Measurements from ENCODE around the gene HAVCR1.

HAVCR1 gene

GRCh38 chr5:157024208-157024959, 34.5 kb downstream of the HAVCR1 start:
- Histone ChIP-seq H3K4me3 (ENCODE audit: low read depth, low read length) (no peak overlapping the region), H3K4me1 (ENCODE audit: control insufficient read depth, insufficient read depth, low read length) (no peaks in the 10 kb centered on the region), H3K9me3 (ENCODE audit: control insufficient read depth, insufficient read depth, low read depth, low read length) (no peaks in the 10 kb centered on the region), H3K36me3 (ENCODE audit: control insufficient read depth in 2 of 2, insufficient read depth in 1 of 2, low read length in 2 of 2) (no peaks in the 10 kb centered on the region), H3K27ac (ENCODE audit: extremely low read depth, low read depth, low read length) (no peak overlapping the region)
- no peak for TF ChIP-seq ZNF362 (tag by site-specific recombination; IDR thresholded peaks at IDR 0.05)
- no peak for TF ChIP-seq KLF9 (tag by site-specific recombination; IDR thresholded peaks at IDR 0.05; ENCODE audit: low read depth)
- no peak for TF ChIP-seq ZNF677 (tag by site-specific recombination; IDR thresholded peaks at IDR 0.05)
- no peak for TF ChIP-seq ZNF10 (tag by site-specific recombination; IDR thresholded peaks at IDR 0.05)
- TF ChIP-seq ZNF692 (tag by site-specific recombination; IDR thresholded peaks at IDR 0.05): no peak
- no peak for TF ChIP-seq OVOL3 (tag by site-specific recombination; IDR thresholded peaks at IDR 0.05)
- TF ChIP-seq ZNF555 (tag by site-specific recombination; conservative IDR thresholded peaks at IDR 0.05): no peak
- TF ChIP-seq ZBTB7A (tag by site-specific recombination; IDR thresholded peaks at IDR 0.05; ENCODE audit: low read depth): no peak
- no peak for TF ChIP-seq ZNF785 (tag by site-specific recombination; IDR thresholded peaks at IDR 0.05)
- no peak for TF ChIP-seq ZNF26 (tag by site-specific recombination; IDR thresholded peaks at IDR 0.05)
- no peak for TF ChIP-seq ZNF239 (tag by site-specific recombination; IDR thresholded peaks at IDR 0.05)
- TF ChIP-seq ZSCAN23 (tag by site-specific recombination; IDR thresholded peaks at IDR 0.05): no peak
- TF ChIP-seq PRDM10 (tag by site-specific recombination; IDR thresholded peaks at IDR 0.05): no peak
- CTCF ChIA-PET: interaction anchor here (0.6 kb wide), 1 partner anchor 136 kb away, joined by 6 read pairs; no protein-coding TSS in a partner anchor
- POLR2A ChIA-PET: no interaction called here

GRCh38 chr5:157022024-157022423, 36.9 kb downstream of the HAVCR1 start:
- POLR2A ChIA-PET: interaction anchor here (0.6 kb wide), 1 partner anchor 14 kb away, joined by 3 read pairs; no protein-coding TSS in a partner anchor
- H3K4me3 ChIP-seq (ENCODE audit: low read depth, low read length): no peak overlapping the region
- H3K4me1 ChIP-seq (ENCODE audit: control insufficient read depth, insufficient read depth, low read length): no peaks in the 10 kb centered on the region
- CTCF ChIA-PET: no interaction called here
- no peaks in the 10 kb centered on the region for H3K9me3 ChIP-seq (ENCODE audit: control insufficient read depth, insufficient read depth, low read depth, low read length)
- no peaks in the 10 kb centered on the region for H3K36me3 ChIP-seq (ENCODE audit: control insufficient read depth in 2 of 2, insufficient read depth in 1 of 2, low read length in 2 of 2)
- TF ChIP-seq ZNF350 (tag by site-specific recombination; IDR thresholded peaks at IDR 0.05): no peak
- TF ChIP-seq ZNF629 (tag by site-specific recombination; IDR thresholded peaks at IDR 0.05): no peak
- TF ChIP-seq ZNF280C (tag by site-specific recombination; IDR thresholded peaks at IDR 0.05): no peak
- no peak for TF ChIP-seq ZNF24 (tag by site-specific recombination; IDR thresholded peaks at IDR 0.05)
- TF ChIP-seq BCL11A (tag by site-specific recombination; IDR thresholded peaks at IDR 0.05; ENCODE audit: low read depth): no peak
- TF ChIP-seq ZNF274 (IDR thresholded peaks at IDR 0.05; ENCODE audit: low read length): no peak
- TF ChIP-seq ZNF274 (tag by site-specific recombination; IDR thresholded peaks at IDR 0.05; ENCODE audit: borderline replicate concordance): no peak
- TF ChIP-seq ELK4 (IDR thresholded peaks at IDR 0.05; ENCODE audit: borderline replicate concordance, low read depth, low read length): no peak
- no peak for TF ChIP-seq ZNF626 (tag by site-specific recombination; IDR thresholded peaks at IDR 0.05)
- no peak overlapping the region for H3K27ac ChIP-seq (ENCODE audit: extremely low read depth, low read depth, low read length)
